HepG2 (cell line): Measurements from ENCODE around the gene TTC5. TPM values are rescaled to one million over a fixed set of nuclear protein-coding genes. Genes with fewer than 3 reads are reported as not detected.

Experiments
- ATAC-seq: fragments of 200-7000 bp; cut with Tn5 transposase; 3 replicates; pipeline ENCODE4 v1.9.1; 2020; ENCODE audit warnings: mild to moderate bottlenecking, moderate library complexity
- BruUV-seq: library from RNA; stranded (reverse); fragments of 400-500 nt; replicated peaks from 2 replicates; lab custom pipeline; 2021; lab: Mats Ljungman, UMichigan
- CTCF ChIA-PET: fragments of 300-600 bp; formaldehyde crosslinking; extraction: SDS; loops from one replicate; lab custom pipeline; 2021; ENCODE audit warnings: low total read pairs, inconsistent platforms, low intra/inter-chr PET ratio; lab: Yijun Ruan, JAX
- POLR2A ChIA-PET: fragments of 350-600 bp; sonication (Branson Sonifier 250); formaldehyde crosslinking; loops from one replicate; lab custom pipeline; 2020; ENCODE audit warnings: antibody characterized with exemption, inconsistent platforms; lab: Yijun Ruan, JAX
- DNase-seq: peaks from one replicate; pipeline ENCODE4 v3.0.0-alpha.2; 2015; ENCODE audit warnings: low spot score
- FAIRE-seq: peaks from 3 replicates; lab custom pipeline; 2011; peaks lifted over from hg19 to GRCh38; lab: Jason Lieb, UNC
- H2AFZ ChIP-seq: one replicate; pipeline ENCODE4 v1.6.1; 2011; ENCODE audit warnings: low read length, inconsistent platforms
- H3K27ac ChIP-seq: fragments of 300-600 bp; 3 replicates; pipeline ENCODE4 v1.8.0; 2011; ENCODE audit warnings: mixed run types, mild to moderate bottlenecking, mixed read lengths, low read length, inconsistent platforms; ENCODE audit not compliant: insufficient read depth; ENCODE audit errors: extremely low read length
- H3K27me3 ChIP-seq, 2 experiments: fragments of 200-600 bp in 1 of 2; 2 replicates in 1 of 2; 3 replicates in 1 of 2; pipeline versions ENCODE4 v1.6.0 to v1.8.0; 2011; ENCODE audit warnings: low read length in 2 of 2, mild to moderate bottlenecking in 2 of 2, moderate library complexity in 2 of 2, inconsistent platforms in 1 of 2; ENCODE audit not compliant: insufficient read depth in 2 of 2, control insufficient read depth in 1 of 2
- H3K36me3 ChIP-seq, 2 experiments: fragments of 200-600 bp in 1 of 2; replicated peaks in 1 of 2; 2 replicates in 1 of 2; 3 replicates in 1 of 2; pipeline versions ENCODE4 v1.5.1 to v1.8.0; 2011; ENCODE audit warnings: low read length in 2 of 2, inconsistent platforms in 1 of 2; ENCODE audit not compliant: insufficient read depth in 2 of 2, control insufficient read depth in 1 of 2
- H3K4me1 ChIP-seq: 2 replicates; pipeline ENCODE4 v1.5.1; 2012; ENCODE audit warnings: low read length, inconsistent platforms; ENCODE audit not compliant: insufficient read depth
- H3K4me2 ChIP-seq: 2 replicates; pipeline ENCODE4 v1.6.0; 2011; ENCODE audit warnings: low read depth, low read length, inconsistent platforms
- H3K4me3 ChIP-seq, 3 experiments: fragments of 200-600 bp in 1 of 3; sonication (generic), shearing (Covaris generic) in 1 of 3; replicated peaks in 1 of 3; 2 replicates each; pipeline ENCODE4 v1.5.1; 2011 to 2016; ENCODE audit warnings: low read length in 3 of 3, inconsistent platforms in 2 of 3, low read depth in 2 of 3, mild to moderate bottlenecking in 2 of 3, control low read depth in 1 of 3, mixed read lengths in 1 of 3; ENCODE audit not compliant: insufficient read depth in 1 of 3
- H3K79me2 ChIP-seq: one replicate; pipeline ENCODE4 v1.6.1; 2011; ENCODE audit warnings: low read length, inconsistent platforms; ENCODE audit not compliant: insufficient read depth
- H3K9ac ChIP-seq: 2 replicates; pipeline ENCODE4 v1.6.0; 2011; ENCODE audit warnings: mild to moderate bottlenecking, low read depth, low read length, inconsistent platforms; ENCODE audit not compliant: insufficient read depth
- H3K9me3 ChIP-seq: 2 replicates; pipeline ENCODE4 v1.5.1; 2012; ENCODE audit warnings: mild to moderate bottlenecking, low read length
- H4K20me1 ChIP-seq: 2 replicates; pipeline ENCODE4 v1.6.0; 2011; ENCODE audit warnings: inconsistent platforms, mild to moderate bottlenecking, low read length, moderate library complexity; ENCODE audit not compliant: insufficient read depth
- ATF1 ChIP-seq: IDR thresholded peaks from 2 replicates; pipeline ENCODE4 v1.6.1; 2016; ENCODE audit warnings: mild to moderate bottlenecking, control low read depth
- CENPBD1 ChIP-seq: sonication (generic); formaldehyde crosslinking; IDR thresholded peaks from 2 replicates; pipeline ENCODE4 v1.8.0; 2022; ENCODE audit warnings: missing genetic modification reagents, low read depth, mild to moderate bottlenecking, borderline replicate concordance
- EP300 ChIP-seq, 3 experiments: sonication (generic) in 1 of 3; formaldehyde crosslinking in 1 of 3; IDR thresholded peaks; 2 replicates each; pipeline versions ENCODE4 v1.5.1 to v1.6.1; 2011 to 2020; ENCODE audit warnings: low read depth in 2 of 3, low read length in 2 of 3, borderline replicate concordance in 1 of 3, improper control_type of control experiment in 1 of 3, mild to moderate bottlenecking in 1 of 3, missing genetic modification reagents in 1 of 3, moderate library complexity in 1 of 3
- KDM1A ChIP-seq: IDR thresholded peaks from 2 replicates; pipeline ENCODE4 v1.6.1; 2016; ENCODE audit warnings: missing compliant biosample characterization
- MIER3 ChIP-seq: IDR thresholded peaks from 2 replicates; pipeline ENCODE4 v1.6.1; 2016; ENCODE audit warnings: missing compliant biosample characterization, borderline replicate concordance
- SOX13 ChIP-seq, 3 experiments: fragments of 450-650 bp in 1 of 3; sonication (generic) in 1 of 3; formaldehyde crosslinking in 1 of 3; IDR thresholded peaks in 2 of 3; conservative IDR thresholded peaks in 1 of 3; 2 replicates each; pipeline versions ENCODE4 v1.5.0 to v1.6.1; 2016 to 2020; ENCODE audit warnings: antibody characterized with exemption in 1 of 3, mild to moderate bottlenecking in 1 of 3, missing compliant biosample characterization in 1 of 3, missing genetic modification reagents in 1 of 3, moderate library complexity in 1 of 3
- THAP11 ChIP-seq: IDR thresholded peaks from 2 replicates; pipeline ENCODE4 v1.6.1; 2016; ENCODE audit warnings: missing biosample characterization, missing genetic modification reagents
- YEATS4 ChIP-seq: sonication (generic); formaldehyde crosslinking; IDR thresholded peaks from 2 replicates; pipeline ENCODE4 v1.4.0; 2020; ENCODE audit warnings: missing genetic modification reagents, borderline replicate concordance
- ZBTB20 ChIP-seq: sonication (generic); formaldehyde crosslinking; IDR thresholded peaks from 2 replicates; pipeline ENCODE4 v1.8.1; 2023; ENCODE audit warnings: missing genetic modification reagents, low read depth, mild to moderate bottlenecking, borderline replicate concordance
- ZBTB25 ChIP-seq: IDR thresholded peaks from 2 replicates; pipeline ENCODE4 v1.6.1; 2018; ENCODE audit warnings: missing genetic modification reagents
- ZFP90 ChIP-seq: sonication (generic); formaldehyde crosslinking; IDR thresholded peaks from 2 replicates; pipeline ENCODE4 v1.8.0; 2022; ENCODE audit warnings: missing genetic modification reagents, mild to moderate bottlenecking, inconsistent platforms, borderline replicate concordance
- ZNF136 ChIP-seq: sonication (generic); formaldehyde crosslinking; IDR thresholded peaks from 2 replicates; pipeline ENCODE4 v1.8.1; 2022; ENCODE audit warnings: low read depth, mild to moderate bottlenecking, moderate library complexity, missing genetic modification reagents
- ZNF781 ChIP-seq: sonication (generic); formaldehyde crosslinking; IDR thresholded peaks from 2 replicates; pipeline ENCODE4 v1.5.1; 2020; ENCODE audit warnings: borderline replicate concordance, mild to moderate bottlenecking, missing genetic modification reagents; ENCODE audit errors: not compliant biosample characterization
- ZSCAN12 ChIP-seq: sonication (generic); formaldehyde crosslinking; IDR thresholded peaks from 2 replicates; pipeline ENCODE4 v1.9.0; 2021; ENCODE audit warnings: mild to moderate bottlenecking, missing genetic modification reagents
- WGBS: methylation state at CpG from one replicate; pipeline ENCODE4 v1.1.6; 2017; ENCODE audit warnings: low lambda C conversion rate; 5-methylcytosine and 5-hydroxymethylcytosine counted together
- in situ Hi-C: cut with HindIII; loops from 2 replicates; pipeline ENCODE4 v1.10.0; 2017; ENCODE audit warnings: low pct_unique_long_range_greater_than_20kb; ENCODE audit not compliant: extremely low pct_ligation_motif_present
- intact Hi-C: fragments of 100-400 bp; cut with micrococcal nuclease; formaldehyde crosslinking; loops from one replicate; pipeline ENCODE4 v1.10.0; 2022; ENCODE audit not compliant: unreplicated experiment
- polyA plus RNA-seq, 8 experiments: library from polyadenylated mRNA; depleted of rRNA in 3 of 8; stranded (reverse) in 7 of 8; unstranded in 1 of 8; fragments of >200 nt; fragmentation: Illumina TruSeq in 4 of 8; extraction: Trizol in 4 of 8; gene quantifications; 2 replicates each; pipeline versions ENCODE4 v1.2.1 to v1.2.3, GENCODE V29; 2011 to 2016; ENCODE audit warnings: low read depth in 4 of 8, missing spikeins in 1 of 8, mixed read lengths in 1 of 8; ENCODE audit not compliant: insufficient read depth in 1 of 8
- total RNA-seq, 5 experiments: library from RNA; depleted of rRNA; stranded (reverse); fragments of >200 nt; fragmentation: Illumina TruSeq; extraction: Trizol; gene quantifications; 2 replicates each; pipeline ENCODE4 v1.2.3, GENCODE V29; 2016; ENCODE audit warnings: low read depth in 1 of 5
- TF ChIP-seq, protein P1 (sequence below): sonication (generic); formaldehyde crosslinking; IDR thresholded peaks from 2 replicates; pipeline ENCODE4 v1.5.0; 2020; ENCODE audit warnings: missing genetic modification reagents
- TF ChIP-seq, protein P2 (sequence below): sonication (generic); formaldehyde crosslinking; conservative IDR thresholded peaks from 2 replicates; pipeline ENCODE4 v1.4.0; 2020; ENCODE audit warnings: mild to moderate bottlenecking, missing genetic modification reagents, moderate library complexity

Gene TTC5
- total and polyA plus RNA-seq, 2 of the 13 experiments (the other 11 are each of a cell fraction or from before 2014, with no cell fraction given): 8.7 to 28.5 TPM

DNA sequence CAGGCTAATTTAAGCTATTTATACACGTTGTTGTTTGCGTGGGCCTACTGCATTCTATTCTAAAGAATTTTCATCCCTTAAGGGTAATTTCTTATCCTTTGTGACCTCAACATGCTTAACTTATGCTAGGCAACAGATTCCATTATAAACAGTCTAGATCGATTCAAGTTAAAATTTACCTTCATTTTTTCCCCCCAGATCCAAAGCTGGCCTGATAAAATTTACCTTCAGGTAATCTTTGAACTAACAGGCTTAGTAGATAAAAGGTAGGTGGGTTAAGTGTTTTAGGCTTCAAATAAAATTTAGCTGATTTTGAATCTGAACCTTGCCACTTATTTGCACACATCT is 27.7 kb upstream of the TTC5 start:
- Histone ChIP-seq H3K4me1 (peaks cover 53% of the 10 kb centered on the region), H3K4me2 (peak overlapping the region; percentile 78), H3K36me3 (peaks cover 0 to 7% of the 10 kb centered on the region in 2 experiments; a peak in 2 of 5 replicates), H3K4me3 (peak overlapping the region; percentile 59 to 78 (median 75); a peak in 4 of 6 replicates), H2AFZ (peak overlapping the region; percentile 21), H3K27me3 (no peaks in the 10 kb centered on the region; a peak in 1 of 5 replicates), H4K20me1 (peaks cover 17% of the 10 kb centered on the region), H3K9ac (peak overlapping the region; percentile 82; the same call in 1 of the 2 replicates), H3K79me2 (peaks cover 44% of the 10 kb centered on the region), H3K27ac (peak overlapping the region; percentile 79), H3K9me3 (no peaks in the 10 kb centered on the region)
- CTCF ChIA-PET: no interaction called here
- POLR2A ChIA-PET: interaction anchor here (1.2 to 9.8 kb wide), 3 partner anchors 9 to 280 kb away, joined by 5 to 139 read pairs (median 5); partner anchors contain the start of genes PARP2 and PIP4P1
- peak; percentile 67 for ATAC-seq
- FAIRE-seq: no peak
- intact Hi-C loops (loop anchor here (1.0 to 2.0 kb wide), 5 partner anchors 10 to 354 kb away; partner anchors contain the start of genes APEX1, OSGEP and PARP2), in situ Hi-C loops (loop anchor here (25.0 kb wide), 2 partner anchors 129 to 654 kb away; partner anchors contain the start of genes APEX1, METTL17, OSGEP and PIP4P1)
- WGBS: 0% methylated on average over 3 of the region's 3 CpGs
- BruUV-seq: no TSS peak
- DNase-seq: no peak
- TF ChIP-seq KDM1A: no peak
- 0 out of 2 replicates have a peak, but pooled peaks have one; percentile 5 for TF ChIP-seq YEATS4 (CRISPR knock-in tag)
- no peak for TF ChIP-seq CENPBD1 (CRISPR knock-in tag)
- TF ChIP-seq ZBTB25 (CRISPR knock-in tag): no peak
- TF ChIP-seq ZSCAN12: no peak
- no peak for TF ChIP-seq MIER3 (CRISPR knock-in tag)
- TF ChIP-seq, protein P1, sequence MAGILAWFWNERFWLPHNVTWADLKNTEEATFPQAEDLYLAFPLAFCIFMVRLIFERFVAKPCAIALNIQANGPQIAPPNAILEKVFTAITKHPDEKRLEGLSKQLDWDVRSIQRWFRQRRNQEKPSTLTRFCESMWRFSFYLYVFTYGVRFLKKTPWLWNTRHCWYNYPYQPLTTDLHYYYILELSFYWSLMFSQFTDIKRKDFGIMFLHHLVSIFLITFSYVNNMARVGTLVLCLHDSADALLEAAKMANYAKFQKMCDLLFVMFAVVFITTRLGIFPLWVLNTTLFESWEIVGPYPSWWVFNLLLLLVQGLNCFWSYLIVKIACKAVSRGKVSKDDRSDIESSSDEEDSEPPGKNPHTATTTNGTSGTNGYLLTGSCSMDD: no peak
- TF ChIP-seq ZBTB20 (CRISPR knock-in tag): no peak
- 0 out of 2 replicates have a peak, but pooled peaks have one; percentile 5 for TF ChIP-seq ZNF136 (CRISPR knock-in tag)
- TF ChIP-seq, protein P2, sequence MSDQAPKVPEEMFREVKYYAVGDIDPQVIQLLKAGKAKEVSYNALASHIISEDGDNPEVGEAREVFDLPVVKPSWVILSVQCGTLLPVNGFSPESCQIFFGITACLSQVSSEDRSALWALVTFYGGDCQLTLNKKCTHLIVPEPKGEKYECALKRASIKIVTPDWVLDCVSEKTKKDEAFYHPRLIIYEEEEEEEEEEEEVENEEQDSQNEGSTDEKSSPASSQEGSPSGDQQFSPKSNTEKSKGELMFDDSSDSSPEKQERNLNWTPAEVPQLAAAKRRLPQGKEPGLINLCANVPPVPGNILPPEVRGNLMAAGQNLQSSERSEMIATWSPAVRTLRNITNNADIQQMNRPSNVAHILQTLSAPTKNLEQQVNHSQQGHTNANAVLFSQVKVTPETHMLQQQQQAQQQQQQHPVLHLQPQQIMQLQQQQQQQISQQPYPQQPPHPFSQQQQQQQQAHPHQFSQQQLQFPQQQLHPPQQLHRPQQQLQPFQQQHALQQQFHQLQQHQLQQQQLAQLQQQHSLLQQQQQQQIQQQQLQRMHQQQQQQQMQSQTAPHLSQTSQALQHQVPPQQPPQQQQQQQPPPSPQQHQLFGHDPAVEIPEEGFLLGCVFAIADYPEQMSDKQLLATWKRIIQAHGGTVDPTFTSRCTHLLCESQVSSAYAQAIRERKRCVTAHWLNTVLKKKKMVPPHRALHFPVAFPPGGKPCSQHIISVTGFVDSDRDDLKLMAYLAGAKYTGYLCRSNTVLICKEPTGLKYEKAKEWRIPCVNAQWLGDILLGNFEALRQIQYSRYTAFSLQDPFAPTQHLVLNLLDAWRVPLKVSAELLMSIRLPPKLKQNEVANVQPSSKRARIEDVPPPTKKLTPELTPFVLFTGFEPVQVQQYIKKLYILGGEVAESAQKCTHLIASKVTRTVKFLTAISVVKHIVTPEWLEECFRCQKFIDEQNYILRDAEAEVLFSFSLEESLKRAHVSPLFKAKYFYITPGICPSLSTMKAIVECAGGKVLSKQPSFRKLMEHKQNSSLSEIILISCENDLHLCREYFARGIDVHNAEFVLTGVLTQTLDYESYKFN (CRISPR knock-in tag): peak; percentile 86
- TF ChIP-seq ZNF781 (CRISPR knock-in tag): no peak
- TF ChIP-seq ZFP90 (CRISPR knock-in tag): 0 out of 2 replicates have a peak, but pooled peaks have one; percentile 17
- TF ChIP-seq THAP11 (CRISPR knock-in tag): peak; percentile 26; the same call in 1 of the 2 replicates
- no peak for TF ChIP-seq ATF1 (CRISPR knock-in tag)
- TF ChIP-seq EP300 (IDR thresholded peaks at IDR 0.05; ENCODE audit: low read depth in 2 of 2, low read length in 2 of 2): 0 out of 4 replicates have a peak, but pooled peaks of 1 of the 2 experiments have one; percentile 23
- TF ChIP-seq EP300 (CRISPR knock-in tag; IDR thresholded peaks at IDR 0.05; ENCODE audit: borderline replicate concordance): no peak
- TF ChIP-seq SOX13 (IDR thresholded peaks at IDR 0.05): no peak
- 0 out of 4 replicates have a peak, but pooled peaks of 1 of the 2 experiments have one; percentile 12 for TF ChIP-seq SOX13 (CRISPR knock-in tag; conservative IDR thresholded peaks at IDR 0.05 in 1 of 2, IDR thresholded peaks at IDR 0.05 in 1 of 2)
